A673 (cell line): ENCODE results near the gene CFAP61. TPM values are rescaled to one million over a fixed set of nuclear protein-coding genes. Genes with fewer than 3 reads are reported as not detected.
A peak's percentile ranks its signal among the peaks of the same experiment; 100 is the strongest.

Experiments used
- BruUV-seq: library from RNA; stranded (reverse); fragments of 400-500 nt; replicated peaks from 2 replicates; lab custom pipeline; 2021; lab: Mats Ljungman, UMichigan
- CTCF ChIA-PET: fragments of 300-600 bp; sonication (Branson Sonifier 250); formaldehyde crosslinking; loops from one replicate; lab custom pipeline; 2022; ENCODE audit warnings: antibody characterized with exemption; lab: Charles Lee
- POLR2A ChIA-PET: fragments of 300-600 bp; sonication (Branson Sonifier 250); formaldehyde crosslinking; loops from one replicate; lab custom pipeline; 2022; ENCODE audit warnings: antibody characterized with exemption; ENCODE audit not compliant: low non-redundant PET; lab: Charles Lee
- DNase-seq: peaks from one replicate; pipeline ENCODE4 v3.0.0-alpha.2; 2015; ENCODE audit warnings: low spot score
- H3K27ac ChIP-seq: fragments of 200-600 bp; sonication (generic); 2 replicates; pipeline ENCODE4 v1.5.1; 2016; ENCODE audit warnings: mixed run types, low read depth, mild to moderate bottlenecking, mixed read lengths, antibody characterized with exemption, low read length; ENCODE audit not compliant: poor library complexity, severe bottlenecking
- H3K27me3 ChIP-seq: fragments of 200-600 bp; sonication (generic); replicated peaks from 2 replicates; pipeline ENCODE4 v1.6.1; 2017; ENCODE audit warnings: mixed run types, low read depth, mild to moderate bottlenecking, mixed read lengths, antibody characterized with exemption, low read length; ENCODE audit not compliant: insufficient read depth, poor library complexity
- H3K36me3 ChIP-seq: fragments of 200-600 bp; sonication (generic); 2 replicates; pipeline ENCODE4 v1.6.1; 2016; ENCODE audit warnings: mixed run types, mild to moderate bottlenecking, mixed read lengths, antibody characterized with exemption, low read length; ENCODE audit not compliant: insufficient read depth, poor library complexity, severe bottlenecking
- H3K4me1 ChIP-seq: fragments of 200-600 bp; sonication (generic); 2 replicates; pipeline ENCODE4 v1.6.1; 2017; ENCODE audit warnings: mixed run types, mild to moderate bottlenecking, mixed read lengths, antibody characterized with exemption, low read length; ENCODE audit not compliant: insufficient read depth, poor library complexity, severe bottlenecking
- H3K4me3 ChIP-seq: fragments of 200-600 bp; sonication (generic); 2 replicates; pipeline ENCODE4 v1.5.1; 2016; ENCODE audit warnings: low read depth, mixed run types, mild to moderate bottlenecking, mixed read lengths, low read length; ENCODE audit not compliant: poor library complexity, severe bottlenecking
- H3K9me3 ChIP-seq: fragments of 200-600 bp; sonication (generic); 2 replicates; pipeline ENCODE4 v1.6.1; 2016; ENCODE audit warnings: mixed run types, low read depth, mild to moderate bottlenecking, mixed read lengths, antibody characterized with exemption, low read length; ENCODE audit not compliant: poor library complexity, severe bottlenecking
- CTCF ChIP-seq: fragments of 300-800, 200-600 bp; sonication (generic); conservative IDR thresholded peaks from 2 replicates; pipeline ENCODE4 v1.5.1; 2017; ENCODE audit warnings: low read depth, mild to moderate bottlenecking, antibody characterized with exemption, low read length, moderate library complexity, mixed read lengths
- EZH2 ChIP-seq: fragments of 200-600 bp; sonication (generic); IDR thresholded peaks from 2 replicates; pipeline ENCODE4 v1.6.1; 2017; ENCODE audit warnings: borderline replicate concordance, low read depth, mild to moderate bottlenecking, mixed read lengths, antibody characterized with exemption, low read length; ENCODE audit not compliant: poor library complexity, severe bottlenecking
- intact Hi-C: fragments of 100-400 bp; cut with micrococcal nuclease; formaldehyde crosslinking; loops from one replicate; pipeline ENCODE4 v1.10.0; 2022; ENCODE audit not compliant: unreplicated experiment
- total RNA-seq: library from RNA; stranded (reverse); gene quantifications from 2 replicates; pipeline ENCODE4 v1.2.3, GENCODE V29; 2021

The CFAP61 gene
- total RNA-seq, 1 experiment from 2014 or later: not detected

DNA sequence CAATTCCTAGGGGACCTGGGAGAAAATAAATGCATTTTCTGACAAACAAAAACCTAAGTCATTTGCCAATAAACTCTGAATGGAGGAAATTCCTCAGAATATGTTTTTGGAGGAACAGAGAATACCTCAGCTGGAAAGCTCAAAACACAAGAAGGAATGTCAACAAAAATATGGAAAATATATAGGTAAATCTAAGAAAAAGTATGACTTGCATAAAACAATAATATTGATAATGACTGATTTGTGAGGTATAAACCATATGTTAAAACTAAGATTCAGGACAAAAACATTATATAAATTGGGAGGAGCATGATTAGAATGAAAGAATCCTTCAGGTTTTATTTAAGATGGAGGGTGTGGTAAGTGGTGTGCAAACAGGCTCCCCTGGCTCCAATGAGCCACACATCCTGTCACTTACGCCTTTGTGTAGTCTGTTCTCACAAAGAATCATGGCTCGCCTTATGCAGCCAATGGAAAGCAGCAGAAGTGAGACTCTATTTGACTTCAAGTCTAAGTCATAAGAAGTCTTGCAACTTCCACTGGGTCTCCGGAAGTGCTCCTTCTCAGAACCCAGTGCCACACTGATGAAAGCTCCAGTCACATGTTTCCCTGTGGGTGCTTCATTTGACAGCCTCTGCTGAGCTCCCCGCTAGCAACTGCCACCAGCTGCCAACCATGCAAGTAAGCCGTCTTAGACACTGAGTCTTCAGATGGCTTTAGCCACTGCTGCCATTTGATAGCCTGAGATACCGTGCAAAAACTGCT is 8.1 kb downstream of the CFAP61 start:
- Histone ChIP-seq H3K4me1 (no peaks in the 10 kb centered on the region), H3K27me3 (peaks cover 43% of the 10 kb centered on the region), H3K36me3 (no peaks in the 10 kb centered on the region), H3K4me3 (no peak overlapping the region), H3K27ac (no peak overlapping the region), H3K9me3 (no peaks in the 10 kb centered on the region)
- ChIA-PET CTCF (interaction anchor here (0.6 kb wide), 1 partner anchor 1602 kb away, joined by 3 read pairs; no protein-coding TSS in a partner anchor), POLR2A (no interaction called here)
- no TSS peak for BruUV-seq
- DNase-seq: no peak
- TF ChIP-seq CTCF: no peak
- no peak for TF ChIP-seq EZH2
- intact Hi-C loops: no loop called here

- POLR2A ChIA-PET: no interaction called here
- Histone ChIP-seq H3K4me3 (no peak overlapping the region), H3K27me3 (peaks cover 47% of the 10 kb centered on the region), H3K9me3 (no peaks in the 10 kb centered on the region), H3K36me3 (no peaks in the 10 kb centered on the region), H3K4me1 (no peaks in the 10 kb centered on the region), H3K27ac (no peak overlapping the region)
- BruUV-seq: no TSS peak
- intact Hi-C loops: no loop called here
- TF ChIP-seq CTCF (no peak), EZH2 (peak; percentile 78)
- CTCF ChIA-PET: no interaction called here
- no peak for DNase-seq
These were observed 11.8 kb downstream of the CFAP61 start for GRCh38 chr20:20063941-20064702.

DNA sequence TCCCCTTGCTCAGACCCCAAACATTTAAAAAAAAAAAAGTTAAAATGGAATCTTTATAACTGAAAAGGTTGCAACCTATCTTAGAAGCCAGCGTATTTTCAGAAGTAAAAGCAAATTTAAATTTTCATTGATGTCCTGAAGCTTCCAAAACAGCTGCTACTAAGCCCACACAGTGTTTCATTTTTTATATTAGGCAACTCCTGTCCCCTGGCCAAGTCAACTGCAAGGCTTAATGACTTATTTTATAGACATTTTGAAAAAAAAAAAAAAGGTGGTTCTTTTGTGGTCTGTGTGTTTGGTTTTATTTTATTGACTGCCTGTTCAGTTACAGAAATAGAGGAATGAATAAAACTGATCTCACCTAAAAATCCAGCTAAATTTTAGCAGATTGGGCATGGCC is 13.0 kb downstream of the CFAP61 start:
- no peaks in the 10 kb centered on the region for H3K9me3 ChIP-seq
- no peak for TF ChIP-seq EZH2
- TF ChIP-seq CTCF: no peak
- H3K4me3 ChIP-seq: no peak overlapping the region
- H3K27me3 ChIP-seq: peaks cover 43% of the 10 kb centered on the region
- H3K36me3 ChIP-seq: no peaks in the 10 kb centered on the region
- no peaks in the 10 kb centered on the region for H3K4me1 ChIP-seq
- no TSS peak for BruUV-seq
- H3K27ac ChIP-seq: no peak overlapping the region
- intact Hi-C loops: no loop called here
- ChIA-PET POLR2A (no interaction called here), CTCF (no interaction called here)
- no peak for DNase-seq
